Prostate gland (tissue), 2 donors: ENCODE results near the gene TRIM50. TPM values are rescaled to one million over a fixed set of nuclear protein-coding genes. Genes with fewer than 3 reads are reported as not detected.
"Not testable (repeated sequence)": the region's sequence is repeated elsewhere in the genome, so short reads cannot be mapped to it uniquely, and the experiment has no call there.

Experiments
- DNase-seq: peaks from one replicate; pipeline ENCODE4 v3.0.0-alpha.2; 2019; ENCODE audit warnings: low spot score
- H3K27ac ChIP-seq, 2 donors: fragments of 200-600 bp; sonication (generic); 2 replicates each; pipeline ENCODE4 v1.5.1; 2017 to 2019
- H3K27me3 ChIP-seq: fragments of 200-600 bp; sonication (generic); replicated peaks from 2 replicates; pipeline ENCODE4 v1.5.1; 2019; ENCODE audit not compliant: insufficient read depth
- H3K36me3 ChIP-seq, 2 donors: fragments of 200-600 bp; sonication (generic); 1 replicate in 1 of 2; 2 replicates in 1 of 2; pipeline versions ENCODE4 v1.5.1 to v1.8.1; 2017 to 2019
- H3K4me1 ChIP-seq: fragments of 200-600 bp; sonication (generic); replicated peaks from 2 replicates; pipeline ENCODE4 v1.5.1; 2019
- H3K4me3 ChIP-seq, 2 donors: fragments of 200-600 bp; sonication (generic); 2 replicates each; pipeline ENCODE4 v1.5.1; 2017 to 2019
- H3K9me3 ChIP-seq: fragments of 200-600 bp; sonication (generic); 2 replicates; pipeline ENCODE4 v1.5.1; 2017
- POLR2A ChIP-seq: fragments of 450-650 bp; IDR thresholded peaks from one replicate; pipeline ENCODE4 v1.6.1; 2016; ENCODE audit warnings: antibody characterized with exemption, mild to moderate bottlenecking
- POLR2AphosphoS5 ChIP-seq: sonication (generic); formaldehyde crosslinking; IDR thresholded peaks from one replicate; pipeline ENCODE4 v1.6.1; 2017; ENCODE audit warnings: antibody characterized with exemption
- WGBS: methylation state at CpG from one replicate; pipeline ENCODE4 v1.1.5; 2018; 5-methylcytosine and 5-hydroxymethylcytosine counted together
- intact Hi-C: fragments of 100-400 bp; cut with DNase I; formaldehyde crosslinking; loops from one replicate; pipeline ENCODE4 v1.14.2; 2022
- total RNA-seq, 2 donors: library from RNA; depleted of rRNA; stranded (reverse); fragments of >200 nt; gene quantifications; one replicate each; pipeline ENCODE4 v1.1.0, GENCODE V29; 2016
- TF ChIP-seq, protein P1 (sequence below), 4 experiments: fragments of 200-600 bp in 2 of 4; fragments of 450-650 bp in 2 of 4; sonication (generic) in 2 of 4; IDR thresholded peaks; 1 replicate in 3 of 4; 2 replicates in 1 of 4; pipeline ENCODE4 v1.5.1; 2016 to 2019; ENCODE audit warnings: antibody characterized with exemption in 4 of 4, mild to moderate bottlenecking in 2 of 4, moderate library complexity in 2 of 4

The TRIM50 gene
- total RNA-seq, 2 donors from 2014 or later = 5.1 TPM; not detected in 1

DNA sequence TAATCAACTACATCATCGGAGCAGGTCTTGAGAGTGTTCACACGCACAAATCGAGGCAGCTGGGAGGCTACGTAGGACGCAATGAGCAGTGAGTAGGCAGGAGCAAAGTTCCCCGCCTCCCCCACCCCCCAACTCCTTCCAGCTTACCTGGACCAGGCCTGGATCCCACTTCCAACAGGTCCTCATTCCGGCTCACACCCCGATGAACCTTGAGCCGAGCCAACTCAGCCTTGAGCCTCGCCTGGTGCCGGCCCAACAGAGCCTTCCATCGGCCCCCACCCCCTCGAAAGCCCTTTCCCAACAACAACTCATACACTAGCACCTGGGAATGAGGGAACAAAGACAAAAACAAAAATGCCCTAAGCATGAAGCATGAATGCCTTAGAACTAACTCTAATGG lies 20.4 kb downstream of the TRIM50 start:
- 92% methylated on average over 13 of the region's 13 CpGs for WGBS
- intact Hi-C loops = no loop called here
- Histone ChIP-seq H3K27me3 (no peaks in the 10 kb centered on the region), H3K4me1 (no peaks in the 10 kb centered on the region), H3K36me3 (no peaks in the 10 kb centered on the region), H3K4me3 (no peak overlapping the region), H3K27ac (no peak overlapping the region), H3K9me3 (no peaks in the 10 kb centered on the region)
- DNase-seq = no peak
- no peak for TF ChIP-seq POLR2A
- TF ChIP-seq, protein P1, sequence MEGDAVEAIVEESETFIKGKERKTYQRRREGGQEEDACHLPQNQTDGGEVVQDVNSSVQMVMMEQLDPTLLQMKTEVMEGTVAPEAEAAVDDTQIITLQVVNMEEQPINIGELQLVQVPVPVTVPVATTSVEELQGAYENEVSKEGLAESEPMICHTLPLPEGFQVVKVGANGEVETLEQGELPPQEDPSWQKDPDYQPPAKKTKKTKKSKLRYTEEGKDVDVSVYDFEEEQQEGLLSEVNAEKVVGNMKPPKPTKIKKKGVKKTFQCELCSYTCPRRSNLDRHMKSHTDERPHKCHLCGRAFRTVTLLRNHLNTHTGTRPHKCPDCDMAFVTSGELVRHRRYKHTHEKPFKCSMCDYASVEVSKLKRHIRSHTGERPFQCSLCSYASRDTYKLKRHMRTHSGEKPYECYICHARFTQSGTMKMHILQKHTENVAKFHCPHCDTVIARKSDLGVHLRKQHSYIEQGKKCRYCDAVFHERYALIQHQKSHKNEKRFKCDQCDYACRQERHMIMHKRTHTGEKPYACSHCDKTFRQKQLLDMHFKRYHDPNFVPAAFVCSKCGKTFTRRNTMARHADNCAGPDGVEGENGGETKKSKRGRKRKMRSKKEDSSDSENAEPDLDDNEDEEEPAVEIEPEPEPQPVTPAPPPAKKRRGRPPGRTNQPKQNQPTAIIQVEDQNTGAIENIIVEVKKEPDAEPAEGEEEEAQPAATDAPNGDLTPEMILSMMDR (IDR thresholded peaks at IDR 0.05) = no peak
- no peak for TF ChIP-seq POLR2AphosphoS5

DNA sequence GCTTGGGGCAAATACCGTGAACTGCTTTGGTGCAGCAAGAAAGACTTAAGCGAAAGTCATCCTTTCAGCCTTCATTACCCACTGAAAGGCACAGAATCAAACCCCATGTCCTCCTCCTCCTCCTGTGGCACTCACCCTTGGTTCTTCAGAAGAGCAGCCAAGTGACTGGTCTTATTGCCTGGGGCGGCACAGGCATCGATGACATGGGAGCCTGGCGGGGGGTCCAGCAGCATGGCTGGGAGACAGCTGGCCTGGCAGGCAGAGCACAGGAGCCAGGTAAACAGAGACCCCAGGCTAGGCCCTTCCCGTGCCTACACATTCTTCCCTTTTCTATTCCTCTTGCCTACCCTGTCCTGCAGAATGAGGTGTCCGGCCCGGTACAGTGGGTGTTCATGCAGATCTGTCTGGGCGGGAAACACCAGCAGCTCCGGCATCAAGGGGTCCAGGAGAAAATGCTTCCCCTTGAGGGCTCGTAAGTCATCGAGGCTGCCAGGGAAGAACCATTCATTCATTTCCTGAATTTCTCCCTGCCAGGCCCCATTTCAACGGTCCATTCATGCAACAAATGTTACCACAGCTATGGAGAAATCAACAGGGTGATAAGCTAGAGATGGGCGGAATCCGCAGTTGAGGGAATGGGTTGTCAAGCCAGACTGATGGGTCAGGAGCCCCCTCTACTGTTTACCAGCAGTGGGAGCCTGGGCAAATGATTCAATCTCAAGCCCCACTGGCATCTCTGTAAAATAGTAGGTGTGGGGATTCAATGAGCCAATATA lies 23.1 kb downstream of the TRIM50 start:
- not testable (repeated sequence) for DNase-seq

DNA sequence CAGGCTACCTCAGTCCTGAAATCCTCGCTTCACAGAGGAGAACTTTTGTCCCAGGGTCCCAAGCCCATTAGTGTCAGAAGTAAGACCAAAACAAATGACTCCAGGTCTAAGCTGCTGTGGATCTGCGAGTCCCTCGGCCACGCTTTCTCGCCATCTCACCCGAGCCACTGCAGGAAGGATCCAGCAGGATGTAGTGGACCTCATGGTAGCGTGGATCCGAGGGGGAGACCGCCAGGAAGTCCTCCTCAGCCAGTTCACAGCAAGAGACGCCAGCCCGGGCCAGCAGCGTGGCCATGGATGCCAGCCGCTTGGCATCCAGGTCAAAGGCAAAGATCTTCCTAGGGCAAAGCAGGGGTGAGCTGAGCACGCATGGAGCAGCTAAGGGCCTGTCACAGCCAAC lies 23.8 kb downstream of the TRIM50 start:
- WGBS = 93% methylated on average over 14 of the region's 14 CpGs
- TF ChIP-seq, protein P1 (IDR thresholded peaks at IDR 0.05) = no peak
- TF ChIP-seq POLR2AphosphoS5 (no peak), POLR2A (no peak)
- no peaks in the 10 kb centered on the region for H3K9me3 ChIP-seq
- intact Hi-C loops = no loop called here
- no peak overlapping the region for H3K4me3 ChIP-seq
- no peaks in the 10 kb centered on the region for H3K4me1 ChIP-seq
- DNase-seq = no peak
- no peaks in the 10 kb centered on the region for H3K36me3 ChIP-seq
- H3K27me3 ChIP-seq = no peaks in the 10 kb centered on the region
- H3K27ac ChIP-seq = no peak overlapping the region

More for the DNA sequence above, 23.1 kb downstream of the TRIM50 start:
- intact Hi-C loops, H3K36me3 ChIP-seq, H3K4me3 ChIP-seq, H3K4me1 ChIP-seq, H3K27ac ChIP-seq, H3K9me3 ChIP-seq, H3K27me3 ChIP-seq: not testable (repeated sequence)
- WGBS = 90% methylated on average over 11 of the region's 15 CpGs

DNA sequence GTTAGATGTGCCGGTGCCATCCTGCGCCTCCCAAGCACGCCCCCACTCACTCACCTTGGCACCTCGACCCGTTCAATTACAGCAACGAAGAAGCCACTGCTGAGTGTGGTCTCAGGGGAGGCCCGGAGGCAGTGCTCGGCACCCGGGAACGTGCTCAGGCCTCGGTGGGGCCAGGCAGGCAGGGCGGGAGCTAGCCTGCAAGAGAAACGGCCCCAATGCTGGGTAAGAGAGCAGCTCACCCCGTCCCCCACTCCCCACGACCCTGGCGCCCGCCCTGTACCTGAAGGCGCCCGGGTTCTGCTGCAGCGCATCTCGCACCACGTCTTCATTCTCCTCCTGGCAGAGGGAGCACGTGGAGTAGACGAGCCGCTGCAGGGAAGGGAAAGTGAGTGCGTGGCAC lies 24.3 kb downstream of the TRIM50 start:
- intact Hi-C loops = no loop called here
- 83% methylated on average over 26 of the region's 26 CpGs for WGBS
- Histone ChIP-seq H3K36me3 (no peaks in the 10 kb centered on the region), H3K4me1 (no peaks in the 10 kb centered on the region), H3K27ac (no peak overlapping the region), H3K9me3 (no peaks in the 10 kb centered on the region), H3K27me3 (no peaks in the 10 kb centered on the region), H3K4me3 (no peak overlapping the region)
- no peak for DNase-seq
- TF ChIP-seq POLR2A (no peak), POLR2AphosphoS5 (no peak)
- TF ChIP-seq, protein P1 (IDR thresholded peaks at IDR 0.05) = no peak

DNA sequence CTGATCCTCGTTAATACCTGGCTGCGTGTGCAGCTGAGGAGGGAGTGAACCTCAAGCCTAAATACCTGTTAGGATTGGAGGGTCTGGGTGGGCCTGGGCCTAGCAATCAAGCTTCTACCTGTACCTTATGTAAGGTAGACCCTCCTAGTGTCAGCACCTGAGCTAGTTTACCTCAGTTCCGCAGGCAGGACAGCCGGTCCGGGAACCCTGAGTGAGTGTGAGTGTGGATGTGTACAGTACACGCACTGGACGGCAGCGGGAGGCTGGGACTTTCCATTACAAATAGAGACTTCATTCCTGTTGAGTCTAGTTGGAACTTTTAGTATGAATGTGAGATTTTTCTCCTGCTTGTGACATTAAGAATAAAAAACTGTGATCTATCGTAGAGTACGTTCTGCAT lies 25.0 kb downstream of the TRIM50 start:
- DNase-seq, H3K27me3 ChIP-seq, H3K4me1 ChIP-seq, H3K4me3 ChIP-seq, H3K27ac ChIP-seq, H3K9me3 ChIP-seq, intact Hi-C loops, H3K36me3 ChIP-seq: not testable (repeated sequence)
- WGBS = 95% methylated on average over 10 of the region's 10 CpGs

DNA sequence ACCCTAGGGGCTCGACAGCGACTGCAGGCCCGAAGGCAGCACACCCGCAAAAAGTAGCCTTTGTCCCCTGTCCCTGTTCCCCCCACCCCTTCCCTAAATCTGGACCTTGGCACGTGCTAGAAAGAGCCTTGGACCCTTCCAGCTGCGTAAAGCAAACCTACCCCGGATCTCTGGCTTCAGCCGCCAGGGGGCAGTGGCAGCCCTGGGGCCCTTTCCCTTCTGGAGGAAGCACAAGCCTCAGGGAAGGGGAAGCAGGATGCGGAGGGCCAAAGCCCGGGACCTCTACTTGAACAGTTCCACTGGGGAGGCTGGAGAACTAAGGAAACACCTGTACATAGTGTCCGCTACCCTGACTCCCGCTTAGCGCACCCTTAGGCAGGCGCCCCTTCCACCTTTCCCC lies 26.8 kb downstream of the TRIM50 start:
- H3K4me1 ChIP-seq, H3K4me3 ChIP-seq, intact Hi-C loops, H3K9me3 ChIP-seq, DNase-seq, H3K36me3 ChIP-seq, H3K27ac ChIP-seq, H3K27me3 ChIP-seq: not testable (repeated sequence)
- WGBS = 87% methylated on average over 9 of the region's 14 CpGs

- H3K4me1 ChIP-seq, H3K27me3 ChIP-seq, H3K36me3 ChIP-seq, intact Hi-C loops, H3K27ac ChIP-seq, H3K9me3 ChIP-seq, H3K4me3 ChIP-seq, DNase-seq: not testable (repeated sequence)
- 41% methylated on average over 7 of the region's 12 CpGs for WGBS
Measured at GRCh38 chr7:73299812-73300211, 28.1 kb downstream of the TRIM50 start.

GRCh38 chr7:73297706-73298105 lies 30.2 kb downstream of the TRIM50 start:
- H3K9me3 ChIP-seq, H3K4me3 ChIP-seq, DNase-seq, intact Hi-C loops, H3K4me1 ChIP-seq, H3K27ac ChIP-seq, H3K36me3 ChIP-seq, H3K27me3 ChIP-seq: not testable (repeated sequence)
- WGBS = 91% methylated on average over 18 of the region's 27 CpGs

GRCh38 chr7:73297235-73297634 lies 30.6 kb downstream of the TRIM50 start:
- intact Hi-C loops, DNase-seq, H3K27me3 ChIP-seq, H3K9me3 ChIP-seq, H3K27ac ChIP-seq, H3K4me1 ChIP-seq, H3K36me3 ChIP-seq, H3K4me3 ChIP-seq: not testable (repeated sequence)
- WGBS = no CpG with 5 or more reads among the region's 13 CpGs
